Measurements from ENCODE around the gene GNAL.

GNAL gene

DNA sequence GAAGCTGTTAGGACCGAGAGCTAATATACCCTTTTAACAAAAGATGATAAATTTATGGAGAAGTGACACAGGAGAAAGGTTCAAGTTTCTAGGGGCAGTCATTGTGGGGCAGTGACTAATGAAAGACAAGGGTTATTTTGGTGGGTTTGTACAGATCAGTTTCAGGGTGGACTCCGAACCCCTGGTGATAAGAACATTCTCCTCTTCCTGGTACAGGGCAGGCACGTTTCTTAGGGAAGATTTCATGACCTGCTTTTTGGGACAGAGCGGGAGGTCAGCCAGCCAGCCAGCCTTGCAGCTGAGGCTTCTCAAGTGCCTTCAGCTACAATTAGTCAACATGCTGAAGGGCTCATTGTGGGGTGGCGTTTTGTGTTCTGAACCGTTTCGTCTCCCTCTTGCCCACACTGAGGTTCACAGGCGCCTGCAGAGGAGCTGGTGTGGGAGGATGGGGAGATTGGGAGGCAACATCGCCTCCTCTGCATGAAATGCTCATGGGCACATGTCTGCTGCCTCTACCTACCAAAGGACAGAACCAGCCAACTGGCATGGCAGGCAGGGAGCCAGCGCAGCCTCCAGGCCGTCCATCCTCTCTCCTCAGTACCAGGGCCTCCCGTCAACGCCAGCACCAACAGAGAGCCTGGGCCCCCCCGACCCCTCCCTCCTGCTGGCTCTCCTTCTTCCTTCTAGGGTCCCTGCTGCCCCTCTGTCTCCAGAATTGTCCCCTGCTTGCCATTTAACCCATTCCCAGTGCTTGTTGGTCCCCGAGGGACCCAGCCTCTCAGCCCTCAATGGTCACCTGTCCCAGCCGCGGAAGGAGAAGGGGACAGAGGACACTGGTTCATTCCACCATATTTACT is 171.8 kb downstream of the GNAL start:
- TF ChIP-seq MYC (IDR thresholded peaks at IDR 0.05; ENCODE audit: low read depth, low read length) (no peak), POLR2A (IDR thresholded peaks at IDR 0.05; ENCODE audit: extremely low read depth, insufficient read length) (no peak)
- TF ChIP-seq, protein P1, sequence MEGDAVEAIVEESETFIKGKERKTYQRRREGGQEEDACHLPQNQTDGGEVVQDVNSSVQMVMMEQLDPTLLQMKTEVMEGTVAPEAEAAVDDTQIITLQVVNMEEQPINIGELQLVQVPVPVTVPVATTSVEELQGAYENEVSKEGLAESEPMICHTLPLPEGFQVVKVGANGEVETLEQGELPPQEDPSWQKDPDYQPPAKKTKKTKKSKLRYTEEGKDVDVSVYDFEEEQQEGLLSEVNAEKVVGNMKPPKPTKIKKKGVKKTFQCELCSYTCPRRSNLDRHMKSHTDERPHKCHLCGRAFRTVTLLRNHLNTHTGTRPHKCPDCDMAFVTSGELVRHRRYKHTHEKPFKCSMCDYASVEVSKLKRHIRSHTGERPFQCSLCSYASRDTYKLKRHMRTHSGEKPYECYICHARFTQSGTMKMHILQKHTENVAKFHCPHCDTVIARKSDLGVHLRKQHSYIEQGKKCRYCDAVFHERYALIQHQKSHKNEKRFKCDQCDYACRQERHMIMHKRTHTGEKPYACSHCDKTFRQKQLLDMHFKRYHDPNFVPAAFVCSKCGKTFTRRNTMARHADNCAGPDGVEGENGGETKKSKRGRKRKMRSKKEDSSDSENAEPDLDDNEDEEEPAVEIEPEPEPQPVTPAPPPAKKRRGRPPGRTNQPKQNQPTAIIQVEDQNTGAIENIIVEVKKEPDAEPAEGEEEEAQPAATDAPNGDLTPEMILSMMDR (IDR thresholded peaks at IDR 0.05; ENCODE audit: low read depth, low read length): no peak
- TF ChIP-seq, protein P2, sequence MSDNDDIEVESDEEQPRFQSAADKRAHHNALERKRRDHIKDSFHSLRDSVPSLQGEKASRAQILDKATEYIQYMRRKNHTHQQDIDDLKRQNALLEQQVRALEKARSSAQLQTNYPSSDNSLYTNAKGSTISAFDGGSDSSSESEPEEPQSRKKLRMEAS (IDR thresholded peaks at IDR 0.05; ENCODE audit: low read depth, low read length): no peak
- no peak overlapping the region for H3K4me3 ChIP-seq (ENCODE audit: low read depth, low read length)
- no peak for DNase-seq (ENCODE audit: low read depth)

- TF ChIP-seq POLR2A (IDR thresholded peaks at IDR 0.05; ENCODE audit: extremely low read depth, insufficient read length) (no peak), MYC (IDR thresholded peaks at IDR 0.05; ENCODE audit: low read depth, low read length) (no peak)
- TF ChIP-seq, protein P2 (IDR thresholded peaks at IDR 0.05; ENCODE audit: low read depth, low read length): no peak
- TF ChIP-seq, protein P1 (IDR thresholded peaks at IDR 0.05; ENCODE audit: low read depth, low read length): no peak
- H3K4me3 ChIP-seq (ENCODE audit: low read depth, low read length): no peak overlapping the region
- DNase-seq (ENCODE audit: low read depth): no peak
Measured at GRCh38 chr18:11861583-11862288, 172.7 kb downstream of the GNAL start.

DNA sequence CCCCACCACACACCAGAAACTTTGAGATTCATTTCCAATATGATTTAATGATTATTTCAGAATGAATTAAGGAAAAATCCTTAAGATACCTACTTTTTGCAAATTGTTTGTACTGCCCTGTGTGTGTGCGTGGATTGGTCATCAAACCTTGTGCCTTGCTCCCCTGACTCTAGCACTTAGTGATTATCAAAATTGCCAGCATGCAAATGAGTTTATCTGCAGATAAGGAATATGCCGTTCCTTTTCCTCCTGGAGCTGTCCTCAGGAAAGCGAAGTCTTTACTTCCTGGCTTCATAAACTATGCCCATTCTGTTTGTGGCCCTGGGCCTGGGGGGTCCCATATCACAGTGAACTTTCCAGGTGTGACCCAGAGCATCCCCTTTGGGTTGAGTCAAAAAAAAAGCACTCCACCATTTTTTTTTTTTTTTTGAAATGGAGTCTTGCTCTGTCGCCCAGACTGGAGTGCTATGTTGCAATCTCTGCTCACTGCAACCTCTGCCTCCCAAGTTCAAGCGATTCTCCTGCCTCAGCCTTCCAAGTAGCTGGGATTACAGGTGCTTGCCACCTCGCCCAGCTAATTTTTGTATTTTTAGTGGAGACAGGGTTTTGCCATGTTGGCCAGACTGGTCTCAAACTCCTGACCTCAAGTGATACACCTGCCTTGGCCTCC is 173.5 kb downstream of the GNAL start:
- H3K4me3 ChIP-seq (ENCODE audit: low read depth, low read length): no peak overlapping the region
- DNase-seq (ENCODE audit: low read depth): no peak
- TF ChIP-seq, protein P1 (IDR thresholded peaks at IDR 0.05; ENCODE audit: low read depth, low read length): no peak
- TF ChIP-seq MYC (IDR thresholded peaks at IDR 0.05; ENCODE audit: low read depth, low read length): no peak
- TF ChIP-seq POLR2A (IDR thresholded peaks at IDR 0.05; ENCODE audit: extremely low read depth, insufficient read length): no peak
- TF ChIP-seq, protein P2 (IDR thresholded peaks at IDR 0.05; ENCODE audit: low read depth, low read length): no peak

GRCh38 chr18:11864471-11864870 is 175.4 kb downstream of the GNAL start:
- TF ChIP-seq MYC (IDR thresholded peaks at IDR 0.05; ENCODE audit: low read depth, low read length) (no peak), POLR2A (IDR thresholded peaks at IDR 0.05; ENCODE audit: extremely low read depth, insufficient read length) (no peak)
- TF ChIP-seq, protein P2 (IDR thresholded peaks at IDR 0.05; ENCODE audit: low read depth, low read length): no peak
- TF ChIP-seq, protein P1 (IDR thresholded peaks at IDR 0.05; ENCODE audit: low read depth, low read length): no peak
- no peak for DNase-seq (ENCODE audit: low read depth)
- no peak overlapping the region for H3K4me3 ChIP-seq (ENCODE audit: low read depth, low read length)

DNA sequence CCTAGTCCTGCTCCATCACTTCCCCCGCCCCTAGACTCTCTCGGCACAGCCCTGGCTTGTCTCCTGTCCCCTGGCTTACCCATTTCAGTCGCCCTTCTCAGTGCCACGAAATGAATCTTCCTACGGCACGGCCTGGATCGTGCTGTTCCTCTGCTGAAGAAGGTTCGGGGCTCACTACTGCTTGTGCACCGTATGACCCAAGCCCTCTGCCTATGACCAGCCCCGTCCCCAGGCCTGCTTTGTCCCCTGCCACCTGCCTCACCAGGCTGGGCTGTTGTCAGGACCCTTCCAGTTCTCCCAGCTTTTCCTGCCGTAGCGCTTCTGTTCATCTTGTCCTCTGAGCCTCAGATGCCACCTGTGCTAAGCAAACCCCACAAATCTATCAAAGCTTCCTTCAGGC is 176.0 kb downstream of the GNAL start:
- no peak overlapping the region for H3K4me3 ChIP-seq (ENCODE audit: low read depth, low read length)
- TF ChIP-seq MYC (IDR thresholded peaks at IDR 0.05; ENCODE audit: low read depth, low read length) (no peak), POLR2A (IDR thresholded peaks at IDR 0.05; ENCODE audit: extremely low read depth, insufficient read length) (no peak)
- TF ChIP-seq, protein P1 (IDR thresholded peaks at IDR 0.05; ENCODE audit: low read depth, low read length): no peak
- TF ChIP-seq, protein P2 (IDR thresholded peaks at IDR 0.05; ENCODE audit: low read depth, low read length): no peak
- DNase-seq (ENCODE audit: low read depth): no peak

Measured in NB4 (cell line).